MCF 10A (cell line): ENCODE results near the gene LAP3. TPM values are rescaled to one million over a fixed set of nuclear protein-coding genes. Genes with fewer than 3 reads are reported as not detected.

Experiments
- BruUV-seq: library from RNA; stranded (reverse); fragments of 400-500 nt; replicated peaks from 2 replicates; lab custom pipeline; 2021; lab: Mats Ljungman, UMichigan
- CTCF ChIA-PET: fragments of 300-600 bp; sonication (Branson Sonifier 250); formaldehyde crosslinking; extraction: SDS; loops from one replicate; lab custom pipeline; 2021; ENCODE audit warnings: antibody characterized with exemption, inconsistent platforms; lab: Yijun Ruan, JAX
- POLR2A ChIA-PET: fragments of 300-600, 350-650 bp; sonication (Branson Sonifier 250); formaldehyde crosslinking; extraction: SDS; loops from one replicate; lab custom pipeline; 2020; ENCODE audit warnings: antibody characterized with exemption, inconsistent platforms; lab: Yijun Ruan, JAX
- DNase-seq: peaks from one replicate; pipeline ENCODE4 v3.0.0-alpha.2; 2018; ENCODE audit not compliant: unreplicated experiment
- H3K27ac Mint-ChIP-seq: one replicate; pipeline ENCODE4 v1.8.0; 2022; ENCODE audit warnings: mild to moderate bottlenecking, low read depth, mixed read lengths; ENCODE audit not compliant: unreplicated experiment
- H3K27me3 Mint-ChIP-seq: one replicate; pipeline ENCODE4 v1.8.0; 2022; ENCODE audit warnings: mixed read lengths; ENCODE audit not compliant: insufficient read depth, unreplicated experiment
- H3K36me3 Mint-ChIP-seq: one replicate; pipeline ENCODE4 v1.8.0; 2022; ENCODE audit warnings: mild to moderate bottlenecking, moderate library complexity, mixed read lengths; ENCODE audit not compliant: insufficient read depth, unreplicated experiment
- H3K4me1 Mint-ChIP-seq: one replicate; pipeline ENCODE4 v1.8.0; 2022; ENCODE audit warnings: mixed read lengths; ENCODE audit not compliant: insufficient read depth, unreplicated experiment
- H3K4me3 Mint-ChIP-seq: one replicate; pipeline ENCODE4 v1.8.0; 2022; ENCODE audit warnings: mild to moderate bottlenecking, moderate library complexity, mixed read lengths; ENCODE audit not compliant: unreplicated experiment
- H3K9me3 Mint-ChIP-seq: one replicate; pipeline ENCODE4 v1.8.0; 2022; ENCODE audit warnings: mixed read lengths; ENCODE audit not compliant: unreplicated experiment
- CTCF ChIP-seq: fragments of 200-600 bp; IDR thresholded peaks from one replicate; pipeline ENCODE4 v1.8.0; 2022; ENCODE audit warnings: antibody characterized with exemption, mild to moderate bottlenecking; ENCODE audit not compliant: unreplicated experiment
- intact Hi-C: fragments of 100-400 bp; cut with micrococcal nuclease; formaldehyde crosslinking; loops from 2 replicates; pipeline ENCODE4 v1.14.1; 2022
- total RNA-seq: library from RNA; stranded (reverse); gene quantifications from 2 replicates; pipeline ENCODE4 v1.2.3, GENCODE V29; 2022

LAP3 gene
- total RNA-seq, 1 experiment from 2014 or later, result 45.0 TPM

- H3K36me3 Mint-ChIP-seq, result no peaks in the 10 kb centered on the region
- no peaks in the 10 kb centered on the region for H3K4me1 Mint-ChIP-seq
- H3K27ac Mint-ChIP-seq, result no peak overlapping the region
- H3K9me3 Mint-ChIP-seq, result no peaks in the 10 kb centered on the region
- CTCF ChIA-PET, result interaction anchor here (1.1 kb wide), 2 partner anchors 20 to 709 kb away, joined by 4 to 5 read pairs; no protein-coding TSS in a partner anchor
- no peak for DNase-seq
- intact Hi-C loops, result no loop called here
- no peaks in the 10 kb centered on the region for H3K27me3 Mint-ChIP-seq
- no peak for TF ChIP-seq CTCF
- POLR2A ChIA-PET, result interaction anchor here (0.6 kb wide), 1 partner anchor 15 kb away, joined by 4 read pairs; no protein-coding TSS in a partner anchor
- no peak overlapping the region for H3K4me3 Mint-ChIP-seq
- no TSS peak for BruUV-seq
Observed at GRCh38 chr4:17657090-17657489, 80.1 kb downstream of the LAP3 start.

Other genes with a start within 250 kb of the LAP3 start
- gene QDPR, start 65.1 kb upstream of the LAP3 start, total RNA-seq, result 35.2 and 39.2 TPM in 2 replicates
- not detected in 2 replicates for gene CLRN2, start 62.0 kb upstream of the LAP3 start, total RNA-seq
- gene MED28, start 37.4 kb downstream of the LAP3 start, total RNA-seq, result 31.8 and 32.1 TPM in 2 replicates
- gene FAM184B, start 204.4 kb downstream of the LAP3 start, total RNA-seq, result not detected in 2 replicates
- 38.0 and 41.4 TPM in 2 replicates for gene DCAF16, start 233.6 kb downstream of the LAP3 start, total RNA-seq
- gene NCAPG, start 233.8 kb downstream of the LAP3 start, total RNA-seq, result 23.2 and 38.6 TPM in 2 replicates